ENCODE measurements around the gene GARIN3. TPM values are rescaled to one million over a fixed set of nuclear protein-coding genes. Genes with fewer than 3 reads are reported as not detected.

The GARIN3 gene
- polyA plus RNA-seq, 1 experiment, result not detected

GRCh38 chr5:157201857-157202256 is 35.8 kb upstream of the GARIN3 start:
- no peak for TF ChIP-seq CTCF (IDR thresholded peaks at IDR 0.05; ENCODE audit: insufficient read depth, low read depth, low read length)
- CTCF ChIA-PET, result no interaction called here
- H3K36me3 ChIP-seq (ENCODE audit: control insufficient read depth, insufficient read depth, low read length), result no peaks in the 10 kb centered on the region
- no peak overlapping the region for H3K4me3 ChIP-seq (ENCODE audit: low read depth, low read length)
- POLR2A ChIA-PET, result no interaction called here
- no peaks in the 10 kb centered on the region for H3K27me3 ChIP-seq (ENCODE audit: control insufficient read depth, insufficient read depth, low read length)
- no peak for DNase-seq (ENCODE audit: low read depth)

- CTCF ChIA-PET, result no interaction called here
- TF ChIP-seq CTCF (IDR thresholded peaks at IDR 0.05; ENCODE audit: insufficient read depth, low read depth, low read length), result no peak
- Histone ChIP-seq H3K36me3 (ENCODE audit: control insufficient read depth, insufficient read depth, low read length) (no peaks in the 10 kb centered on the region), H3K27me3 (ENCODE audit: control insufficient read depth, insufficient read depth, low read length) (no peaks in the 10 kb centered on the region), H3K4me3 (ENCODE audit: low read depth, low read length) (no peak overlapping the region)
- POLR2A ChIA-PET, result no interaction called here
- no peak for DNase-seq (ENCODE audit: low read depth)
Observed at GRCh38 chr5:157198277-157198986, 32.4 kb upstream of the GARIN3 start.

GRCh38 chr5:157197086-157197485 is 31.0 kb upstream of the GARIN3 start:
- Histone ChIP-seq H3K36me3 (ENCODE audit: control insufficient read depth, insufficient read depth, low read length) (no peaks in the 10 kb centered on the region), H3K4me3 (ENCODE audit: low read depth, low read length) (no peak overlapping the region), H3K27me3 (ENCODE audit: control insufficient read depth, insufficient read depth, low read length) (no peaks in the 10 kb centered on the region)
- no peak for DNase-seq (ENCODE audit: low read depth)
- ChIA-PET CTCF (no interaction called here), POLR2A (no interaction called here)
- no peak for TF ChIP-seq CTCF (IDR thresholded peaks at IDR 0.05; ENCODE audit: insufficient read depth, low read depth, low read length)

GRCh38 chr5:157196045-157196444 is 30.0 kb upstream of the GARIN3 start:
- no peaks in the 10 kb centered on the region for H3K27me3 ChIP-seq (ENCODE audit: control insufficient read depth, insufficient read depth, low read length)
- DNase-seq (ENCODE audit: low read depth), result no peak
- no peak for TF ChIP-seq CTCF (IDR thresholded peaks at IDR 0.05; ENCODE audit: insufficient read depth, low read depth, low read length)
- CTCF ChIA-PET, result no interaction called here
- no peak overlapping the region for H3K4me3 ChIP-seq (ENCODE audit: low read depth, low read length)
- no peaks in the 10 kb centered on the region for H3K36me3 ChIP-seq (ENCODE audit: control insufficient read depth, insufficient read depth, low read length)
- POLR2A ChIA-PET, result no interaction called here

DNA sequence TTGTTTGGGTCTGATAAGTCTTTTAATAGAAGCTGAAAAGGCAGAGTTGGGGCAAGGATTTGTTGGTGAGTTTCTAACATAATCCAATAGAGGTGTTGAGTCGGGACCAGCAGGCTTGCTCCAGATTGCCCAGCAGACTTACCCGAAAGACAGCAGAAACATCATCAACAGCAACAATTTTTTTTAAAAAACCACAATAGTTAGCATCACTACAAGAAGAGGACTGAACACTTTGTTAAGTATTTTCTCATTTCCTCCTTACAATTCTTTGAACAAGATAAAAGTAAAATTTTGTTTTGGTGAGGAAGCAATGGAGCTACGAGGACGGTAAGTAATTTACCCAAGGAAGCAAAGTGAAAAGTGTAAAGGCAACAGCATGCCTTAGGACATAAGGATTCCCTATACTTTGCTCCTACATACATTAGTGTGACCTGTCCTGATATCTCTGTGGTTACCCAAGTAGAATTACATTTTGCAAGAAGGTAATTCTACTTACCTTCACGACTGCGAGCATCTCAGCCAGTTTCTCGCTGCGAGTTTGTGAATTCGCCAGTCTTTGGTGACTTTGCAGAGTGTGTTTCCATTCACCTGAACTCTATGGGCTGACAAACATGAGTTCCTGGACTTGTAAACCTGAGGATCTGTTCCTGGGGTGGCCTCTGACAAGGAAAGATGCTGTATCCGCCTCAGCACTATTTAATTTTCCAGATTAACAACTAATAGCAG is 27.8 kb upstream of the GARIN3 start:
- CTCF ChIA-PET, result interaction anchor here (0.9 kb wide), 1 partner anchor 13 kb away, joined by 3 read pairs; no protein-coding TSS in a partner anchor

More for the DNA sequence above, 27.8 kb upstream of the GARIN3 start:
- POLR2A ChIA-PET, result no interaction called here
- Histone ChIP-seq H3K4me3 (ENCODE audit: low read depth, low read length) (no peak overlapping the region), H3K27me3 (ENCODE audit: control insufficient read depth, insufficient read depth, low read length) (no peaks in the 10 kb centered on the region), H3K36me3 (ENCODE audit: control insufficient read depth, insufficient read depth, low read length) (no peaks in the 10 kb centered on the region)
- no peak for TF ChIP-seq CTCF (IDR thresholded peaks at IDR 0.05; ENCODE audit: insufficient read depth, low read depth, low read length)
- no peak for DNase-seq (ENCODE audit: low read depth)

Measured in BJ (cell line).